ENCODE measurements around the gene RASA3.
A peak's percentile ranks its signal among the peaks of the same experiment; 100 is the strongest.

RASA3 gene

GRCh38 chr13:114145722-114146121 is 13.3 kb upstream of the RASA3 start:
- H3K4me3 ChIP-seq (ENCODE audit: low read depth, low read length), result no peak overlapping the region
- no peak for DNase-seq (ENCODE audit: low read depth)
- no peak for TF ChIP-seq CTCF (IDR thresholded peaks at IDR 0.05; ENCODE audit: low read depth, low read length, missing control alignments)

GRCh38 chr13:114145256-114145655 is 12.8 kb upstream of the RASA3 start:
- TF ChIP-seq CTCF (IDR thresholded peaks at IDR 0.05; ENCODE audit: low read depth, low read length, missing control alignments), result no peak
- no peak for DNase-seq (ENCODE audit: low read depth)
- no peak overlapping the region for H3K4me3 ChIP-seq (ENCODE audit: low read depth, low read length)

- no peak for DNase-seq (ENCODE audit: low read depth)
- no peak for TF ChIP-seq CTCF (IDR thresholded peaks at IDR 0.05; ENCODE audit: low read depth, low read length, missing control alignments)
- H3K4me3 ChIP-seq (ENCODE audit: low read depth, low read length), result no peak overlapping the region
Measured at GRCh38 chr13:114144606-114145244, 12.3 kb upstream of the RASA3 start.

GRCh38 chr13:114143806-114144605 is 11.6 kb upstream of the RASA3 start:
- H3K4me3 ChIP-seq (ENCODE audit: low read depth, low read length), result no peak overlapping the region
- TF ChIP-seq CTCF (IDR thresholded peaks at IDR 0.05; ENCODE audit: low read depth, low read length, missing control alignments), result peak; percentile 70
- DNase-seq (ENCODE audit: low read depth), result no peak

GRCh38 chr13:114142640-114143490 is 10.4 kb upstream of the RASA3 start:
- DNase-seq (ENCODE audit: low read depth), result no peak
- H3K4me3 ChIP-seq (ENCODE audit: low read depth, low read length), result no peak overlapping the region
- no peak for TF ChIP-seq CTCF (IDR thresholded peaks at IDR 0.05; ENCODE audit: low read depth, low read length, missing control alignments)

GRCh38 chr13:114142137-114142550 is 9.7 kb upstream of the RASA3 start:
- TF ChIP-seq CTCF (IDR thresholded peaks at IDR 0.05; ENCODE audit: low read depth, low read length, missing control alignments), result no peak
- DNase-seq (ENCODE audit: low read depth), result no peak
- no peak overlapping the region for H3K4me3 ChIP-seq (ENCODE audit: low read depth, low read length)
